ENCODE measurements around the gene SOX13. TPM values are rescaled to one million over a fixed set of nuclear protein-coding genes. Genes with fewer than 3 reads are reported as not detected.

The SOX13 gene
- total RNA-seq, 1 experiment from 2014 or later: 171 TPM

DNA sequence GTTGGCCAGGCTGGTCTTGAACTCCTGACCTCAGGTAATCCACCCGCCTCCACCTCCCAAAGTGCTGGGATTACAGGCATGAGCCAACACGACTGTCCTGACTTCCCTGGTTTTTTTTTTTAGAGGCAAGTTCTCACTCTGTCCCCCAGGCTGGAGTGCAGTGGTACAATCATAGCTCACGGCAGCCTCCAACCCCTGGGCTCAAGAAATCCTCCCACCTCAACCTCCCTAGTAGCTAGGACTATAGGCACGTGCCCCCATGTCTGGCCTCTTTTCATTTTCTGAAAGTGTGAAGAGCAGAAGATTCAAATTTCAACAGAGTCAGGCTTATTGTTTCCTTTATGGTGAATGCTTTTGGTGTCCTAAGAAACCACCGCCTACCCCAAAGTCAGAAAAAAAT, 21.7 kb upstream of the SOX13 start:
- no peaks in the 10 kb centered on the region for H3K36me3 Mint-ChIP-seq
- TF ChIP-seq IRF2 (CRISPR knock-in tag; IDR thresholded peaks at IDR 0.05; ENCODE audit: borderline replicate concordance, low read depth): no peak
- TF ChIP-seq, protein P1, sequence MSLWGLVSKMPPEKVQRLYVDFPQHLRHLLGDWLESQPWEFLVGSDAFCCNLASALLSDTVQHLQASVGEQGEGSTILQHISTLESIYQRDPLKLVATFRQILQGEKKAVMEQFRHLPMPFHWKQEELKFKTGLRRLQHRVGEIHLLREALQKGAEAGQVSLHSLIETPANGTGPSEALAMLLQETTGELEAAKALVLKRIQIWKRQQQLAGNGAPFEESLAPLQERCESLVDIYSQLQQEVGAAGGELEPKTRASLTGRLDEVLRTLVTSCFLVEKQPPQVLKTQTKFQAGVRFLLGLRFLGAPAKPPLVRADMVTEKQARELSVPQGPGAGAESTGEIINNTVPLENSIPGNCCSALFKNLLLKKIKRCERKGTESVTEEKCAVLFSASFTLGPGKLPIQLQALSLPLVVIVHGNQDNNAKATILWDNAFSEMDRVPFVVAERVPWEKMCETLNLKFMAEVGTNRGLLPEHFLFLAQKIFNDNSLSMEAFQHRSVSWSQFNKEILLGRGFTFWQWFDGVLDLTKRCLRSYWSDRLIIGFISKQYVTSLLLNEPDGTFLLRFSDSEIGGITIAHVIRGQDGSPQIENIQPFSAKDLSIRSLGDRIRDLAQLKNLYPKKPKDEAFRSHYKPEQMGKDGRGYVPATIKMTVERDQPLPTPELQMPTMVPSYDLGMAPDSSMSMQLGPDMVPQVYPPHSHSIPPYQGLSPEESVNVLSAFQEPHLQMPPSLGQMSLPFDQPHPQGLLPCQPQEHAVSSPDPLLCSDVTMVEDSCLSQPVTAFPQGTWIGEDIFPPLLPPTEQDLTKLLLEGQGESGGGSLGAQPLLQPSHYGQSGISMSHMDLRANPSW (CRISPR knock-in tag; conservative IDR thresholded peaks at IDR 0.05; ENCODE audit: low read depth): no peak
- TF ChIP-seq NFE2L1 (CRISPR knock-in tag; IDR thresholded peaks at IDR 0.05): no peak
- TF ChIP-seq ZNF263 (CRISPR knock-in tag; IDR thresholded peaks at IDR 0.05; ENCODE audit: low read depth): no peak
- TF ChIP-seq, protein P2, sequence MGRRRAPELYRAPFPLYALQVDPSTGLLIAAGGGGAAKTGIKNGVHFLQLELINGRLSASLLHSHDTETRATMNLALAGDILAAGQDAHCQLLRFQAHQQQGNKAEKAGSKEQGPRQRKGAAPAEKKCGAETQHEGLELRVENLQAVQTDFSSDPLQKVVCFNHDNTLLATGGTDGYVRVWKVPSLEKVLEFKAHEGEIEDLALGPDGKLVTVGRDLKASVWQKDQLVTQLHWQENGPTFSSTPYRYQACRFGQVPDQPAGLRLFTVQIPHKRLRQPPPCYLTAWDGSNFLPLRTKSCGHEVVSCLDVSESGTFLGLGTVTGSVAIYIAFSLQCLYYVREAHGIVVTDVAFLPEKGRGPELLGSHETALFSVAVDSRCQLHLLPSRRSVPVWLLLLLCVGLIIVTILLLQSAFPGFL (CRISPR knock-in tag; IDR thresholded peaks at IDR 0.05; ENCODE audit: borderline replicate concordance): no peak
- POLR2A ChIA-PET: no interaction called here
- ATAC-seq: no peak
- H3K27ac Mint-ChIP-seq: no peak overlapping the region
- no peak overlapping the region for H3K4me3 Mint-ChIP-seq
- CTCF ChIA-PET: no interaction called here
- H3K9me3 Mint-ChIP-seq: no peaks in the 10 kb centered on the region
- DNase-seq (ENCODE audit: low spot score): no peak
- H3K27me3 Mint-ChIP-seq (ENCODE audit: low read depth): no peaks in the 10 kb centered on the region
- H3K4me1 Mint-ChIP-seq: peaks cover 3% of the 10 kb centered on the region; the same call in 1 of the 2 replicates

DNA sequence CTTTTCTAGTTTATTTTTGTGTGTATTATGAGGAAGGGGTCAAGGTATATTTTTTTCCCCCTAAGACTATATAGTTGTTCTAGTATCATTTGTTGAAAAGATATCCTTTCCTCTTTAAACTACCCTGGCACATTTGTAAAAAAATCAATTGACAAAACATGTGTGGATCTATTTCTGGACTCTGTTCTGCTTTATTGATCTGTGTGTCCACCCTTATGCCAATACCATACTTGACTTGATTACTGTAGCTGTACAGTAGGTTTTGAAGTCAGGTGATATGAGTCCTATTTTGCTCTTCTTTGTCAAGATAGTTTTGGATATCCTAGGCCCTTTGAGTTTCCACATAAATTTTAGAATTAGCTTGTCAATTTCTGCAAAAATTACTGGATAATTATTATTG, 21.2 kb upstream of the SOX13 start:
- H3K36me3 Mint-ChIP-seq: no peaks in the 10 kb centered on the region
- peaks cover 3% of the 10 kb centered on the region; the same call in 1 of the 2 replicates for H3K4me1 Mint-ChIP-seq
- H3K4me3 Mint-ChIP-seq: no peak overlapping the region
- ChIA-PET POLR2A (no interaction called here), CTCF (no interaction called here)
- TF ChIP-seq MYBL2 (CRISPR knock-in tag; IDR thresholded peaks at IDR 0.05) (no peak), EMX1 (CRISPR knock-in tag; IDR thresholded peaks at IDR 0.05) (no peak), RELA (CRISPR knock-in tag; IDR thresholded peaks at IDR 0.05; ENCODE audit: borderline replicate concordance) (no peak), ZNF232 (CRISPR knock-in tag; IDR thresholded peaks at IDR 0.05) (no peak)
- TF ChIP-seq, protein P3, sequence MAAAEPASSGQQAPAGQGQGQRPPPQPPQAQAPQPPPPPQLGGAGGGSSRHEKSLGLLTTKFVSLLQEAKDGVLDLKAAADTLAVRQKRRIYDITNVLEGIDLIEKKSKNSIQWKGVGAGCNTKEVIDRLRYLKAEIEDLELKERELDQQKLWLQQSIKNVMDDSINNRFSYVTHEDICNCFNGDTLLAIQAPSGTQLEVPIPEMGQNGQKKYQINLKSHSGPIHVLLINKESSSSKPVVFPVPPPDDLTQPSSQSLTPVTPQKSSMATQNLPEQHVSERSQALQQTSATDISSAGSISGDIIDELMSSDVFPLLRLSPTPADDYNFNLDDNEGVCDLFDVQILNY (CRISPR knock-in tag; IDR thresholded peaks at IDR 0.05): no peak
- TF ChIP-seq, protein P2 (CRISPR knock-in tag; IDR thresholded peaks at IDR 0.05; ENCODE audit: borderline replicate concordance): no peak
- TF ChIP-seq, protein P4, sequence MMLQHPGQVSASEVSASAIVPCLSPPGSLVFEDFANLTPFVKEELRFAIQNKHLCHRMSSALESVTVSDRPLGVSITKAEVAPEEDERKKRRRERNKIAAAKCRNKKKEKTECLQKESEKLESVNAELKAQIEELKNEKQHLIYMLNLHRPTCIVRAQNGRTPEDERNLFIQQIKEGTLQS (CRISPR knock-in tag; conservative IDR thresholded peaks at IDR 0.05): no peak
- TF ChIP-seq, protein P5, sequence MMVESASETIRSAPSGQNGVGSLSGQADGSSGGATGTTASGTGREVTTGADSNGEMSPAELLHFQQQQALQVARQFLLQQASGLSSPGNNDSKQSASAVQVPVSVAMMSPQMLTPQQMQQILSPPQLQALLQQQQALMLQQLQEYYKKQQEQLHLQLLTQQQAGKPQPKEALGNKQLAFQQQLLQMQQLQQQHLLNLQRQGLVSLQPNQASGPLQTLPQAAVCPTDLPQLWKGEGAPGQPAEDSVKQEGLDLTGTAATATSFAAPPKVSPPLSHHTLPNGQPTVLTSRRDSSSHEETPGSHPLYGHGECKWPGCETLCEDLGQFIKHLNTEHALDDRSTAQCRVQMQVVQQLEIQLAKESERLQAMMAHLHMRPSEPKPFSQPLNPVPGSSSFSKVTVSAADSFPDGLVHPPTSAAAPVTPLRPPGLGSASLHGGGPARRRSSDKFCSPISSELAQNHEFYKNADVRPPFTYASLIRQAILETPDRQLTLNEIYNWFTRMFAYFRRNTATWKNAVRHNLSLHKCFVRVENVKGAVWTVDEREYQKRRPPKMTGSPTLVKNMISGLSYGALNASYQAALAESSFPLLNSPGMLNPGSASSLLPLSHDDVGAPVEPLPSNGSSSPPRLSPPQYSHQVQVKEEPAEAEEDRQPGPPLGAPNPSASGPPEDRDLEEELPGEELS (CRISPR knock-in tag; IDR thresholded peaks at IDR 0.05): no peak
- no peaks in the 10 kb centered on the region for H3K27me3 Mint-ChIP-seq (ENCODE audit: low read depth)
- H3K9me3 Mint-ChIP-seq: no peaks in the 10 kb centered on the region
- no peak overlapping the region for H3K27ac Mint-ChIP-seq
- DNase-seq (ENCODE audit: low spot score) (no peak), ATAC-seq (no peak)

DNA sequence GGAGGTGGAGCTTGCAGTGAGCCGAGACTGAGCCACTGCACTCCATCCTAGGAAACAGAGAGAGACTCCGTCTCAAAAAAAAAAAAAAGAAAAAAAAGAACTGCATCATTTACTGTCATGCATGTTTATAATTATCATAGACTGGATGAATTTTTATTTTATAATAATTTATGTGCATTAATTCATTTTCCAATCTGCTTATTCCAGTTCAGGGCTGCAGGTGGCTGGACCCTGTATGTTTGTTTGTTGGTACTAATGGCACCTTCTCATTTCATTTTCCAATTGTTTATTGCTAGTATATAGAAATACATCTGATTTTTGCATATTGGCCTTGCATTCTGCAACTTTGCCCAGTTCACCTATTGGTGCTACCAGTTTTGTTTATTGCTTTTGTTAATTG, 19.0 kb upstream of the SOX13 start:
- no peaks in the 10 kb centered on the region for H3K9me3 Mint-ChIP-seq
- no peak overlapping the region for H3K4me3 Mint-ChIP-seq
- POLR2A ChIA-PET: no interaction called here
- TF ChIP-seq GRHL2 (CRISPR knock-in tag; IDR thresholded peaks at IDR 0.05; ENCODE audit: insufficient replicate concordance, severe bottlenecking): no peak
- TF ChIP-seq NFYB (CRISPR knock-in tag; conservative IDR thresholded peaks at IDR 0.05; ENCODE audit: low read depth): no peak
- TF ChIP-seq NR2C2 (CRISPR knock-in tag; IDR thresholded peaks at IDR 0.05): no peak
- no peak for TF ChIP-seq GABPB1 (CRISPR knock-in tag; IDR thresholded peaks at IDR 0.05)
- no peak for TF ChIP-seq NFE2L1 (CRISPR knock-in tag; IDR thresholded peaks at IDR 0.05)
- DNase-seq (ENCODE audit: low spot score): no peak
- H3K27me3 Mint-ChIP-seq (ENCODE audit: low read depth): no peaks in the 10 kb centered on the region
- H3K36me3 Mint-ChIP-seq: no peaks in the 10 kb centered on the region
- ATAC-seq: no peak
- peaks cover 6% of the 10 kb centered on the region; the same call in 1 of the 2 replicates for H3K4me1 Mint-ChIP-seq
- no peak overlapping the region for H3K27ac Mint-ChIP-seq
- CTCF ChIA-PET: no interaction called here

Data from WTC11 (cell line).